H9 (cell line): ENCODE results near the gene ZNF618. TPM values are rescaled to one million over a fixed set of nuclear protein-coding genes. Genes with fewer than 3 reads are reported as not detected.

ENCODE experiments used
- DNase-seq: peaks from one replicate; pipeline ENCODE4 v3.0.0-alpha.2; 2017
- H2AFZ ChIP-seq: one replicate; pipeline ENCODE4 v1.6.1; 2013; ENCODE audit warnings: mild to moderate bottlenecking, low read length, control low read depth, moderate library complexity
- H2AK5ac ChIP-seq: 2 replicates; pipeline ENCODE4 v1.6.1; 2013; ENCODE audit warnings: low read length, control low read depth, mixed read lengths; ENCODE audit not compliant: insufficient read length
- H2BK120ac ChIP-seq: one replicate; pipeline ENCODE4 v1.6.1; 2013; ENCODE audit warnings: low read depth, mild to moderate bottlenecking, low read length, control low read depth, inconsistent platforms; ENCODE audit not compliant: poor library complexity, severe bottlenecking
- H2BK12ac ChIP-seq: 2 replicates; pipeline ENCODE4 v1.6.1; 2013; ENCODE audit warnings: low read length, control low read depth, mixed read lengths, low read depth; ENCODE audit not compliant: insufficient read length
- H2BK15ac ChIP-seq: 2 replicates; pipeline ENCODE4 v1.6.1; 2013; ENCODE audit warnings: low read depth, low read length, control low read depth
- H2BK20ac ChIP-seq: one replicate; pipeline ENCODE4 v1.6.1; 2013; ENCODE audit warnings: low read depth, mild to moderate bottlenecking, low read length, control low read depth, inconsistent platforms; ENCODE audit not compliant: poor library complexity, severe bottlenecking
- H2BK5ac ChIP-seq: 2 replicates; pipeline ENCODE4 v1.6.1; 2013; ENCODE audit warnings: low read length, control low read depth, mixed read lengths; ENCODE audit not compliant: insufficient read length
- H3K14ac ChIP-seq: 2 replicates; pipeline ENCODE4 v1.6.1; 2013; ENCODE audit warnings: low read length, control low read depth; ENCODE audit not compliant: insufficient read depth
- H3K18ac ChIP-seq: 2 replicates; pipeline ENCODE4 v1.6.1; 2013; ENCODE audit warnings: low read depth, mild to moderate bottlenecking, mixed read lengths, low read length, control low read depth; ENCODE audit not compliant: insufficient read length
- H3K23ac ChIP-seq: 2 replicates; pipeline ENCODE4 v1.6.1; 2013; ENCODE audit warnings: low read length, control low read depth, mixed read lengths, low read depth; ENCODE audit not compliant: insufficient read length
- H3K23me2 ChIP-seq: 2 replicates; pipeline ENCODE4 v1.6.1; 2013; ENCODE audit warnings: low read depth, mild to moderate bottlenecking, mixed read lengths, low read length, control low read depth; ENCODE audit not compliant: insufficient read length, poor library complexity, severe bottlenecking
- H3K27ac ChIP-seq: 2 replicates; pipeline ENCODE4 v1.5.1; 2013; ENCODE audit warnings: low read length, control low read depth, mixed read lengths, low read depth; ENCODE audit not compliant: insufficient read length
- H3K27me3 ChIP-seq: 2 replicates; pipeline ENCODE4 v1.6.1; 2013; ENCODE audit warnings: low read length, control low read depth, inconsistent platforms; ENCODE audit not compliant: insufficient read depth
- H3K4ac ChIP-seq: 2 replicates; pipeline ENCODE4 v1.6.1; 2013; ENCODE audit warnings: low read depth, mild to moderate bottlenecking, control low read depth, inconsistent platforms, low read length, moderate library complexity
- H3K4me1 ChIP-seq: 2 replicates; pipeline ENCODE4 v1.6.1; 2013; ENCODE audit warnings: low read length, control low read depth, inconsistent platforms; ENCODE audit not compliant: insufficient read depth
- H3K4me2 ChIP-seq: 2 replicates; pipeline ENCODE4 v1.6.1; 2013; ENCODE audit warnings: low read length, control low read depth, mixed read lengths; ENCODE audit not compliant: insufficient read length, insufficient read depth
- H3K56ac ChIP-seq: 2 replicates; pipeline ENCODE4 v1.6.1; 2013; ENCODE audit warnings: low read depth, mild to moderate bottlenecking, mixed read lengths, low read length, control low read depth; ENCODE audit not compliant: insufficient read length
- H3K79me1 ChIP-seq: 2 replicates; pipeline ENCODE4 v1.6.1; 2013; ENCODE audit warnings: low read depth, mild to moderate bottlenecking, moderate library complexity, low read length, control low read depth, inconsistent platforms; ENCODE audit not compliant: insufficient read depth, poor library complexity, severe bottlenecking
- H3K79me2 ChIP-seq: 2 replicates; pipeline ENCODE4 v1.6.1; 2013; ENCODE audit warnings: low read length, control low read depth, inconsistent platforms; ENCODE audit not compliant: insufficient read depth
- H3K9ac ChIP-seq: 2 replicates; pipeline ENCODE4 v1.6.1; 2013; ENCODE audit warnings: low read length, control low read depth, mixed read lengths; ENCODE audit not compliant: insufficient read length; ENCODE audit errors: extremely low read depth
- H3K9me3 ChIP-seq: one replicate; pipeline ENCODE4 v1.6.1; 2013; ENCODE audit warnings: low read depth, low read length, inconsistent platforms; ENCODE audit not compliant: control insufficient read depth
- H3T11ph ChIP-seq: one replicate; pipeline ENCODE4 v1.6.1; 2013; ENCODE audit warnings: mild to moderate bottlenecking, low read length, control low read depth, inconsistent platforms
- H4K20me1 ChIP-seq: one replicate; pipeline ENCODE4 v1.6.1; 2013; ENCODE audit not compliant: control insufficient read depth, insufficient read length, insufficient read depth
- H4K5ac ChIP-seq: 2 replicates; pipeline ENCODE4 v1.6.1; 2013; ENCODE audit warnings: low read depth, mild to moderate bottlenecking, mixed read lengths, low read length, control low read depth; ENCODE audit not compliant: insufficient read length
- H4K8ac ChIP-seq: replicated peaks from 2 replicates; pipeline ENCODE4 v1.6.1; 2013; ENCODE audit warnings: low read length, control low read depth, mixed read lengths, low read depth; ENCODE audit not compliant: insufficient read length
- H4K91ac ChIP-seq: 2 replicates; pipeline ENCODE4 v1.6.1; 2013; ENCODE audit warnings: low read depth, mild to moderate bottlenecking, moderate library complexity, mixed read lengths, low read length, control low read depth; ENCODE audit not compliant: insufficient read length
- H3K27ac Mint-ChIP-seq, 3 experiments: 2 replicates in 2 of 3; 3 replicates in 1 of 3; pipeline ENCODE4 v1.8.0; 2020 to 2021; ENCODE audit warnings: mixed read lengths in 3 of 3, mild to moderate bottlenecking in 1 of 3, moderate library complexity in 1 of 3
- H3K27me3 Mint-ChIP-seq: 2 replicates; pipeline ENCODE4 v1.8.0; 2021; ENCODE audit warnings: low read depth, mild to moderate bottlenecking, moderate library complexity, mixed read lengths
- H3K36me3 Mint-ChIP-seq, 3 experiments: 2 replicates in 2 of 3; 3 replicates in 1 of 3; pipeline ENCODE4 v1.8.0; 2020 to 2021; ENCODE audit warnings: low read depth in 3 of 3, mixed read lengths in 3 of 3; ENCODE audit not compliant: insufficient read depth in 1 of 3
- H3K4me1 Mint-ChIP-seq, 2 experiments: 2 replicates each; pipeline ENCODE4 v1.8.0; 2020; ENCODE audit warnings: mixed read lengths in 2 of 2
- H3K4me3 Mint-ChIP-seq, 2 experiments: 2 replicates in 1 of 2; 3 replicates in 1 of 2; pipeline ENCODE4 v1.8.0; 2020 to 2021; ENCODE audit warnings: mild to moderate bottlenecking in 2 of 2, mixed read lengths in 2 of 2, moderate library complexity in 1 of 2
- H3K9me3 Mint-ChIP-seq, 2 experiments: 2 replicates in 1 of 2; 3 replicates in 1 of 2; pipeline ENCODE4 v1.8.0; 2020; ENCODE audit warnings: mild to moderate bottlenecking in 2 of 2, mixed read lengths in 2 of 2, moderate library complexity in 1 of 2
- CTCF ChIP-seq: fragments of 200-600 bp; sonication (generic); conservative IDR thresholded peaks from 3 replicates; pipeline ENCODE4 v1.8.0; 2021; ENCODE audit warnings: antibody characterized with exemption, mild to moderate bottlenecking
- WGBS: extraction: QIAGEN DNeasy Blood & Tissue Kit; methylation state at CpG from one replicate; pipeline ENCODE4 v1.1.7; 2013; ENCODE audit warnings: missing lambda C conversion rate, low lambda C conversion rate, mixed read lengths; ENCODE audit not compliant: insufficient read length; ENCODE audit errors: extremely low coverage; 5-methylcytosine and 5-hydroxymethylcytosine counted together
- total RNA-seq: library from RNA; stranded (reverse); gene quantifications from 2 replicates; pipeline ENCODE4 v1.2.1, GENCODE V29; 2021

The ZNF618 gene
- total RNA-seq, 1 experiment from 2014 or later: 13.6 TPM

GRCh38 chr9:114085387-114085789 lies 209.3 kb downstream of the ZNF618 start:
- Histone ChIP-seq H3K4me2 (no peak overlapping the region), H3K56ac (no peak overlapping the region), H3K18ac (no peak overlapping the region), H2AFZ (no peak overlapping the region), H3K9me3 (no peaks in the 10 kb centered on the region), H3K23me2 (no peaks in the 10 kb centered on the region), H4K20me1 (no peaks in the 10 kb centered on the region), H2BK5ac (no peak overlapping the region), H4K5ac (no peak overlapping the region), H2BK120ac (no peak overlapping the region), H4K91ac (no peak overlapping the region), H3K23ac (no peak overlapping the region), H2BK15ac (no peak overlapping the region), H3K27me3 (no peaks in the 10 kb centered on the region), H3K27ac (no peak overlapping the region), H3K4ac (no peak overlapping the region), H3K14ac (no peak overlapping the region; the same call in 1 of the 2 replicates), H3K79me1 (no peaks in the 10 kb centered on the region), H3K79me2 (no peaks in the 10 kb centered on the region), H4K8ac (no peak overlapping the region), H3T11ph (no peak overlapping the region), H2AK5ac (no peak overlapping the region), H3K9ac (no peak overlapping the region), H2BK20ac (no peak overlapping the region), H3K4me1 (no peaks in the 10 kb centered on the region), H2BK12ac (no peak overlapping the region)
- Mint-ChIP-seq H3K4me3 (no peak overlapping the region), H3K4me1 (0 out of 4 replicates have a peak, but pooled peaks cover 0 to 3% of the 10 kb centered on the region in 2 experiments), H3K9me3 (no peaks in the 10 kb centered on the region), H3K27me3 (peaks cover 24% of the 10 kb centered on the region), H3K36me3 (no peaks in the 10 kb centered on the region), H3K27ac (no peak overlapping the region)
- WGBS: no CpG with 5 or more reads among the region's 9 CpGs
- no peak for DNase-seq
- TF ChIP-seq CTCF: no peak
